GM18526 (cell line): ENCODE data around the gene CMAS.

ENCODE experiments used
- POLR2A ChIP-seq: IDR thresholded peaks from 3 replicates; pipeline ENCODE4 v1.6.1; 2011; ENCODE audit not compliant: insufficient read length; ENCODE audit errors: extremely low read depth

CMAS gene

DNA sequence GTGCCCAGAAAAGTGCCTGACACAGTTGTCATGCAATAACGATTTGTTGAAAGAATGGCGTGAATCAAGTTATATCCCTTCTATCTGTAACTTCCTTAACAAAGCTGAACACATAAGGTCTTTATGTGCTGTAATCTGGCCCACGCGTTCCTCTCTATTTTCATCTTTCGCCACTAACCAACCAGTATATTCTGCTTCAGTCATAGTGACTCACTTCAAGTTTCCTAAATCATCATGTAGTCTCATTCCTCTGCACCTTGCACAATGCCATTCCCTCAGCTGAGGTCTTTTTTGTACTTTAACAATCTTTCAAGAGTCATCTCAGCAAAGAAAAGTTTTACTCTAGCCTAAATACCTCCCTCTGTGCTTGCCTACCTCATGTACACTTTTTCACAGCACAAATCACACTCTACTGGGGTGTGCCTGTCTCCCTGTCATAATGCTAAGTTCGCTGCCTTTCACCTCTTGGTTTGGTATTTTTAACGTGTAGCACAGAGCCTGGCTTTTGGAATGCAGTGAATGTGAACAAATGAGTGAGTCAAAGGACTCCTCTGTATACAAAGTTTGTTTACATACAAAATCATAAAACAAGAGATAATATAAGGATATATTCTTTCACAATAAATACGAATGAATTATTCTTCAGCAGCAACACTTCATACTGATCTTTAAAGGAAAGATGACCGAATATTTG, 2.9 kb upstream of the CMAS start:
- TF ChIP-seq POLR2A = no peak

DNA sequence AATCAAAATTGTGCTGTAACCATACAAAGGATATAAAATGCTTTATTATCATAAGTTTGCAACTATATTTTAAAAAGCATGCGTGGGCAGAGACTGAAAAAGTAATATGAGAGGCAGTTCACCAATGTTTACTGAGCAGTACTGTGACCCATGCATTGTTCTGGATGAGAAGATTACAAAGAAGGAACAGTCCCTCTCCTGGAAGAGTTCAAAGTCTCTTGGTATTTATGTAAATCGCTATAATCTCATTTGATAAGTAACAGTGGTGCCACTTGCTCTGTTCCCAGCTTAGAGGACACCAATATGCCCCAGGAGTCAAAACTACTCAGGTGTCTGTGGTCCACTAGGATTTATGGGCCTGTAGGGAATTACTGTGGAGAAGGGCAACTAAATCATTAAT, 2.1 kb upstream of the CMAS start:
- no peak for TF ChIP-seq POLR2A

DNA sequence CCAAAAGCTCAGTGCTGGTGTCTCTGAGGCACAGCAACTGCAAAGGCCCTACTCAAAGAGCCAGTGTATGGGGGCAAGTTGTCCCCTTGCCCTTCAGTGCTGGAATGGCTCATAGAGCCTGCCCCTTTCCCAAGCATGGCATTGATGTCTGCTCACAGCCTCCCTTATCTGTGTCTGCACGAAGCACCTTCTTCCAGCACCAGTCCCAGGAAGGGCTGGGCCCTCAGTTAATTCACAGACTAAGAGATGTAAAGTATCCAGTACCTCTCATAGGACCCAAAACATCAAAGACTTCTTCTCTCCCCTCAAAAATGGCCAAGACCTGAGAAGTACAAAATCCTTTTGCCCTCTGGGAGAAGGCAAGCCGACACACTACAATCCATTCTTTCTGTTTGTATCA, 1.6 kb upstream of the CMAS start:
- no peak for TF ChIP-seq POLR2A

DNA sequence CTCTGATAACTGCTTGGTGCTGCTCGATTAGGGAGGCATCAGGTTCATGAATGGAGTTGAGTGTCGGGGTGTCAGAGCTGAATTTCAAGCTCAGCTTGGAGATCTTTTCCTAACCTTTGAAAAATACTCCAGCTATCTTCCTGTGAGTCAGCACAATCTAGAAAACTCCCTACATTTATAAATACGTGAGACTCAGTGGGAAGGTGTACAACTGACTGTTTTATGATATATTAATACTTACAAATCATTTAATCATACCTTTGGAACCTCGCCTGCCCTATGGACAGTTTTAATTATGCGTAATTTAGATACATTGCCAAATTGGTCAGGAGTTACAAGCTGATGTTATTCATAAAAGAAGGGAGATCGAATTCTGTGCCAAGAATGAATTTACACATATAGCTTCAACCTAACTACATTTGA, 961 bp downstream of the CMAS start:
- TF ChIP-seq POLR2A = no peak

DNA sequence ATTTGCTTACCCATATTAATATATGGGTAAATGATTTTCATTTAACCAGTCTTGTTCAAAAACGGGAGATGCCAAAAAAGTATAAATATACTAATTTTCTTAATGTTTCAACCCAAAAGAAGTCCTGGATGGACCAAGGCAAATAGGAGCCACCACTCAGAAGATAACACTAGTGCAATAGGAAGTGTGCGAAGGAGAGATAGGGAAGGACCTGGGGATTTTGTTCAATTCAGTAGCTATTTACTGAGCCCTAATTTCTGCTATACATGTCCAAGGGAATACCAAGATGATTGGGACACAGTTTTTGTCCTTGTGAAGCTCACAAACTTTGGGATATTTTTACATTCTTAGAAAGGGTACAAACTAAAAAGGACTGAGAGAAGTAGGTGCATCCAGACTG, 1.5 kb downstream of the CMAS start:
- TF ChIP-seq POLR2A = no peak

DNA sequence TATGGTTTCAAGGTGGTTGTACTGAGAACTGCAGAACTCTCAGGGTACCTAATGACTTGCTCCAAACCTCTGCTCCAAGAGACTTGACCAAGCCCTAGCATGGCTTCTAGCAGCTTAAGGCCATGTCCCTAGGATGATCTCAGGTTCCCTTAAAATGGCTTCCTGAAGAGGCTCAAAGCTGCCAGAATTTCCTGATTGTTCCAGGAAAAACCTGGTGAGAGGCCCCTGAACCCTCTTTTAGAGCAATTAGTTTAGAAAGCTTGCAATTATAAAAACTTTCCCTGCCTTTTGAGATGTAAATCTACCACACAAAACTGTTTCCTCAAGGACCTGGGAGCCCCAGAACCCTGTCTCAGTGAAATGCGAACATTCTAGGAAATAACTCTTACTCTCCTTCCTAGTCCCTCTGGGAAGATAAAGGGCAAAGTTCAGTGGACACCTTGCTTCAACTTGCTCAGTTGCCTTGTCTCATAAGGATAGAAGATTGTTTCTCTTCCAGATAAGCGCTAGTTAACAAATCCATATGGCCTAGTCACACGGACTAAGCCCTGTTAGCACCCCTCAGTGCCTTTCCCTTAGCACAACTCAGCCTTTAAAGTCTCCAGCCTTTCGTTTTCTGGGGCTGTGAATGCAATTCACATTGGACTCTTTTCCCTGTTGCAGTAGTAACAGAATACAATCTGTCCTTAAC, 2.5 kb downstream of the CMAS start:
- no peak for TF ChIP-seq POLR2A

DNA sequence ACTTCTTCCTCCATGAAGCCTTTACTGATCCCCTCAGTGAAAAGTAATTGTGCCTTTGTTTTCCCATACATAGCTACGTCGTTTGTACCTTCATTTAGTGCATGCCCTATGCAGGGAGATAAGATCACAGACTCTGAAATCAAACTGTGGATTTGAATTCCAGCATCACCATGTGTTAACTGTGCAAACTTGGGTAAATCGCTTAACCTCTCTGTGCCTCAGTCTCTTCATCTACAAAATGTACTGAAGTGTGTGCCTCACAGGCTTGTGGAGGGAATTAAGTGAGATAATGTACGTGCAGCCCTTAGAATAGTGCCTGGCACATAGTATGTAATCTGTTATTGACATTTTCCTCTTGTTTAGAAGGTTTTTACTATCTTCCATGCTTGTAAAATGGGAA, 4.1 kb downstream of the CMAS start:
- TF ChIP-seq POLR2A = no peak

DNA sequence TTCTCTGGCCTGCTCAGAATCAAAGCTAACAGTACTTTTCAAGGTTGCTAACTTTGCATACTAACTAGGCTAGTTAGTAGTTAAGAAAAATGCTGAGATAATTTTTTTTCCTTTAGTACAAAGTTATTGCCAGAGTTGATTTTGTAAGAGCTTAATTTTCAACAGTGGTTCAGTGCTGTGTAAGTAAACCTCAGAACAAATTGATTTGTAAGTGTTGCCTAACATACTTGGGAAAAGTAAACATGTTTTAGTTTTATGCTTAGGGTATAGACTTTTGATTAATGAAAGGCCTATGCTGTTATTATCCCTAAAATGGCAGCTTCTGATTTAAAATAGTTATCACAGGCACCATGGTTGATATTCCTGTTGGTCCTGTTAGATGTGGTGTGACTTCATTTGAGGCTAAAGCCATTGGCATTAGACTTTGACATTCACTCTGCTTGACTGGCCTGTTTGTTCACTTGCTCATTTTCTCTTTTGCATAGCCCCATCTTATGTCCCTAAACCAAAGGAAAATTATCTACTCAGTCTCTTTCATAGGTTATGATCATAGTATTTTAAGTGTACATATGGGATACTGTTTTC, 5.2 kb downstream of the CMAS start:
- TF ChIP-seq POLR2A = no peak

DNA sequence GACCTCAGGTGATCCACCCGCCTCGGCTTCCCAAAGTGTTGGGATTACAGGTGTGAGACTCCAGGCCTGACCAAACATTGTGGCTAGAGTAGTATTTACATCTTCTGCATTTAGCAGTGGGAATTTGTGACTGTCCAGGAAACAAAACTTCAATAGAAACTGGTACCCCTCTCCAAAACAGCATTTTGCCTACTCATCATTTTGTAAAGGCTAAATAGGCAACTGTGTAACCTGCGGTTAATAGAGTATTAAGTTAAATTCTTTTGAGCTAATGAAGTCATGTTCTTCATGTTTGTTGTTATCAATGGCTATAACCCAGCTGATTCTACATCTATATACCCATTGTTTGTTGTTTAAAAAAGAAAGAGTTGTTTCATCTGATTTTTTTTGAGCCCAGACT, 8.1 kb downstream of the CMAS start:
- TF ChIP-seq POLR2A = no peak

DNA sequence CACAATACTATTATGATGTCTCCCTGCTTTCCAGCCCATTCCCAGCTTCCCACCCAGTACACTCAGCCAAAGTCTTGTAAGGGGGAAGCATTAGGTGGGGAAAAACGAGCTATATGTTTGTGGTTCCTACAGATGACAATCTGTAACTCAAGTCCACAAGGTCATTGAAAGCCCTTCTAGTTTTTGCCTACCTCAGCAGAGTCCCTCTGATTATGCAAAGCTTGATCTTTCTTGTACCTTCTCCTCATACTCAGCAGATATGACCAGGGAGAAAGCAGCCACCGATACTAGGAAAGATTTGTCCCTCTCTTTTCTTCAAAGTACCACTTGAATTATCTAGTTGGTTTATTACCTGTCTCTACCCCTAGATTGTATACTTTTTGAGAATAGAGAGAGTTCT, 10.6 kb downstream of the CMAS start:
- no peak for TF ChIP-seq POLR2A

DNA sequence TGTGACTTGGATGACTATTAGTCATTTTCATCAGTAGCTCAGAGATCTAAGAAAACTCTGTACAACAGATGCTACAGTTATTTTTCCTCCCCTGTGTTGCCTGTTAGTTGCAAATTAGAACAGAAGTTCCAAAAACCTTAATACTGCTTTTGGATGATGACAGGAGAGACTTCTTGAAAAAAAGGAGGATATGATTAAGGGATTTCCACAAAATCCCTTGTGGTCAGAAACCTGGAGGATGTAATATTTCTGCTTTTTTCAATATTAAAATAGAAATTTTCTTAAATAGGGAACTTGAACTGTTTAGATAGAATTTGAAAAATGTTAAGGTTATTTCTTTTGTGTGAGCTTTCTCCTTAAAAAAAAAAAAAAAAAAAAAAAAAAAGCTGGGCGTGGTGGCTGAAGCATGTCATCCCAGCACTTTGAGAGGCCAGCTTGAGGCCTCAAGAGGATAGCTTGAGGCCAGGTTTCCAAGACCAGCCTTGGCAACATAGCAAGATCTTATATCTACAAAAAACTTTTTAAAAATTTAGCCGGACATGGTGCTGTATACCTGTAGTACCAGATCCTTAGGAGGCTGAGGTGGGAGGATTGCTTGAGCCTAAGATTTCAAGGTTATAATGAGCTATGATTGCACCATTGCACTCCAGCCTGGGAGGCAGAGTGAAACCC, 14.1 kb downstream of the CMAS start:
- no peak for TF ChIP-seq POLR2A

DNA sequence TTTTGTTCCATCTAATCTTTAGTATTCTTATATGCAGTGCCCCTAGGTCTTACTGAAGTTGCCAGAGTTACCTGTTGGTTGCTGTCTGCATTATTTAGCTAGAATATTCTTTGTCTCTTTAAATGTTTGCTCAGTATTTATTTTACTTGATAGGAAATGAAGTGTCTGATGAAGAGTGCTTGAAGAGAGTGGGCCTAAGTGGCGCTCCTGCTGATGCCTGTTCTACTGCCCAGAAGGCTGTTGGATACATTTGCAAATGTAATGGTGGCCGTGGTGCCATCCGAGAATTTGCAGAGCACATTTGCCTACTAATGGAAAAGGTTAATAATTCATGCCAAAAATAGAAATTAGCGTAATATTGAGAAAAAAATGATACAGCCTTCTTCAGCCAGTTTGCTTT, 18.9 kb downstream of the CMAS start:
- TF ChIP-seq POLR2A = no peak

DNA sequence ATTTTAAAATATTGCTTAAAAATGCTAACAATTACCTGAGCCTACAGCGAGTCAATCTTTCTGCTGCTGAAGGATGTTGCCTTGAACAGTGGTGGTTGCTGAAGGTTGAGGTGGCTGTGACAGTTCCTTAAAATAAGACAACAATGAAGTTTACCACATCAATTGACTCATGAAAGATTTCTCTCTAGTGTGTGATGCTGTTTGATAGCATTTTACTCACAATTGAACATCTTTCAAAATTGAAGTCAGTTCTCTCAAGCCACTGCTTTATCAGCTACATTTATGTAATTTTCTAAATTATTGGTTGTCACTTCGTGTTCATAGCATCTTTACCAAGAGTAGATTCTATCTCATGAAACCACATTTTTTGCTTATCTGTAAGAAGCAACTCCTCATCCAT, 20.3 kb downstream of the CMAS start:
- TF ChIP-seq POLR2A = no peak

DNA sequence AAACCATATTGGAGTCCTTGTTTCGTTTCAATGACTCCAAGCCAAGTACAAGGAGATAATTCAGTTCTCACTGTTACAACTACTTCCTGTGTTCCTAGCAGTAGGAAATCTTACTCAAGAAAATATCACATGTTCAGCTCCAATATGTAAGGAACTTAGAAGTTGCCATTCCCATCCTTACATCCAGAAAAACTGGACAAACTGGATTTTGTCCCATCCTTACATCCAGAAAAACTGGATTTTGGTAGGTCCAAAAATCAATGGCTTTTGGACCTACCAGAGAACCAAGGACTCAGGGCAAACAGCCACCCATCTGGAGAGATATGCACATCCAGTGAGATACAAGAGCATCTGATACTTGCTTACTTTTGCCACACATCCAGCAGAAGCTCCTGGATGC, 23.8 kb downstream of the CMAS start:
- no peak for TF ChIP-seq POLR2A

DNA sequence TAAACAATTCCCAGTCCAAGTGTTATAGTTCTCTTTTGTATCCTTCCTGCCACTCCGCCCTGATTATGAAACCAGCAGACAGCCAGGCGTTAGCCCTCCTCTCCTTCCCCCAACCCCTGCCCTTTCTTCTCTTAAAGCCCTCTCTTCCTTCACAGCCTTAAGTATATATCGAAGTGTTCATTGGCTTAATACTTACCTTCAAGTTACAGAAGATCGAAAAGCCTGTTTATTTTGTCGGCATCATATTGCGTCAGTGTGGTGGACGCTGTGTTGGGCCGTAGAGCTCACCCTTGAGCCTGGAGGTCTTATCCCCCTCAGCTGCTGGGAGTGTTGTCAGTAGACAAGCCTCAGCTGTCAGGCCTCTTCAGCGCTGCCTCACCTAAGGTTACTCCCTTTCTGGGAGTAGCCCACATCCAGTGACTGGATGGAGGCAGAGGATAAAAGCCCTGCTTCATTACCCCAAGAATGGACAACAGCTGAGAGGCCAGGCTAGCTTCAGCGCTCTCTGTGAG, 36.2 kb downstream of the CMAS start:
- no peak for TF ChIP-seq POLR2A

DNA sequence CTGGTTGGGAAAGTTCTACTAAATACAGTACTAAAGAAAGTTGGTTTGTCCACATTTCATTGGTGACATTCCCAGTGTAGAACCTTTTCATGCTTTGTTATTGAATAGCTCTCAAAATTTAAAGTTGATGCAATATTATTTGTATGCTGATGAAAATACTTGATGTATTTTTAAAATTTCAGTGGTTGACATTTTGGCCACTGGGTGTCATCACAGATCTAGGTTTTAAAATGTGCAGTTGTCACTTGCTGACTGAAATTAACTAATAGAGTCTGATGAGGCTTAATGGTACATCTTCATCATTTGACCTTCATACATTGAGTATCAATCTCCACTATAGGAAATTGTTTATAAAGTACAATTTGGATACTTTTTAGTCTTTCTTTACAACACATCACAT, 37.1 kb downstream of the CMAS start:
- TF ChIP-seq POLR2A = no peak
